ENCODE measurements around the gene AIMP2. TPM values are rescaled to one million over a fixed set of nuclear protein-coding genes. Genes with fewer than 3 reads are reported as not detected.
"Not testable (repeated sequence)": the region's sequence is repeated elsewhere in the genome, so short reads cannot be mapped to it uniquely, and the experiment has no call there.

The AIMP2 gene
- total RNA-seq, 1 experiment from 2014 or later, result 61.8 TPM

DNA sequence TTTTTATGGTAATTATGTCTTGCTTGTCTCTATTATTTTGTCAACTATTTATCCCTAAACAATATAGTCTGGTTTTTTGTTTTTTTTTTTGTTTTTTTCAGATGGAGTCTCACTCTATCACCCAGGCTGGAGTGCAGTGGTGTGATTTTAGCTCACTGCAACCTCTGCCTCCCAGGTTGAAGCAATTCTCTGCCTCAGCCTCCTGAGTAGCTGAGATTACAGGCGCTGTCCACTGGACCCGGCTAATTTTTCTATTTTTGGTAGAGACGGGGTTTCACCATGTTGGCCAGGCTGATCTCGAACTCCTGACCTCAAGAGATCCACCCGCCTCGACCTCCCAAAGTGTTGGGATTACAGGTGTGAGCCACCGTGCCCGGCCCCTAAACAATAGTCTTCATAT is 1.3 kb downstream of the AIMP2 start:
- H3K4me1 ChIP-seq (ENCODE audit: control insufficient read depth in 1 of 2, insufficient read depth in 2 of 2, low read length in 2 of 2), result peaks cover 10 to 23% of the 10 kb centered on the region in 2 experiments; a peak in 3 of 4 replicates
- H4K20me1 ChIP-seq (ENCODE audit: insufficient read depth); CTCF ChIA-PET; intact Hi-C loops (cut with micrococcal nuclease); H3K27me3 ChIP-seq (ENCODE audit: insufficient read depth, low read length); ATAC-seq; H3K9me3 ChIP-seq (ENCODE audit: control insufficient read depth in 1 of 2, insufficient read depth in 1 of 2, low read depth in 1 of 2, low read length in 2 of 2); H3K27ac ChIP-seq (ENCODE audit: low read depth, low read length); H3K9me2 ChIP-seq (ENCODE audit: insufficient read depth); H2AFZ ChIP-seq (ENCODE audit: low read depth, low read length, poor library complexity, severe bottlenecking); BruUV-seq (replicated peaks); DNase-seq (ENCODE audit: low read depth, low spot score); RAD21 ChIA-PET (ENCODE audit: low non-redundant PET in 1 of 2, low total read pairs in 2 of 2, uncharacterized antibody in 2 of 2, unreplicated experiment in 2 of 2): not testable (repeated sequence)
- peaks cover 3 to 11% of the 10 kb centered on the region in 2 experiments; a peak in 2 of 4 replicates for H3K36me3 ChIP-seq (ENCODE audit: control insufficient read depth in 1 of 2, insufficient read depth in 2 of 2, low read length in 2 of 2)
- peak overlapping the region; percentile 98 for H3K9ac ChIP-seq (ENCODE audit: low read length)
- POLR2A ChIA-PET, result interaction anchor here (1.7 kb wide), 1 partner anchor 302 kb away, joined by 3 read pairs; no protein-coding TSS in a partner anchor
- peaks cover 55% of the 10 kb centered on the region for H3K79me2 ChIP-seq (ENCODE audit: insufficient read depth, low read length)
- peak overlapping the region; percentile 81 to 86 for H3K4me3 ChIP-seq (replicated peaks in 1 of 2; ENCODE audit: low read depth in 1 of 2, low read length in 2 of 2)
- peak overlapping the region; percentile 91 for H3K4me2 ChIP-seq (ENCODE audit: low read length)

- RAD21 ChIA-PET (ENCODE audit: low non-redundant PET in 1 of 2, low total read pairs in 2 of 2, uncharacterized antibody in 2 of 2, unreplicated experiment in 2 of 2), result no interaction called here
- H3K9me3 ChIP-seq (ENCODE audit: control insufficient read depth in 1 of 2, insufficient read depth in 1 of 2, low read depth in 1 of 2, low read length in 2 of 2), result no peaks in the 10 kb centered on the region
- no peaks in the 10 kb centered on the region for H3K9me2 ChIP-seq (ENCODE audit: insufficient read depth)
Measured at GRCh38 chr7:6011541-6011940, 2.5 kb downstream of the AIMP2 start.

More at GRCh38 chr7:6011541-6011940, 2.5 kb downstream of the AIMP2 start:
- ATAC-seq (no peak), DNase-seq (ENCODE audit: low read depth, low spot score) (no peak)
- Histone ChIP-seq H3K4me1 (ENCODE audit: control insufficient read depth in 1 of 2, insufficient read depth in 2 of 2, low read length in 2 of 2) (peaks cover 18 to 23% of the 10 kb centered on the region in 2 experiments; a peak in 3 of 4 replicates), H2AFZ (ENCODE audit: low read depth, low read length, poor library complexity, severe bottlenecking) (no peak overlapping the region), H3K36me3 (ENCODE audit: control insufficient read depth in 1 of 2, insufficient read depth in 2 of 2, low read length in 2 of 2) (peaks cover 5 to 21% of the 10 kb centered on the region in 2 experiments; a peak in 2 of 4 replicates), H3K9ac (ENCODE audit: low read length) (no peak overlapping the region), H3K27ac (ENCODE audit: low read depth, low read length) (no peak overlapping the region), H3K4me3 (replicated peaks in 1 of 2; ENCODE audit: low read depth in 1 of 2, low read length in 2 of 2) (no peak overlapping the region), H3K79me2 (ENCODE audit: insufficient read depth, low read length) (peaks cover 57% of the 10 kb centered on the region), H4K20me1 (ENCODE audit: insufficient read depth) (no peaks in the 10 kb centered on the region), H3K27me3 (ENCODE audit: insufficient read depth, low read length) (no peaks in the 10 kb centered on the region), H3K4me2 (ENCODE audit: low read length) (no peak overlapping the region)
- ChIA-PET POLR2A (no interaction called here), CTCF (no interaction called here)
- TSS peak; percentile 52 for BruUV-seq (replicated peaks)
- intact Hi-C loops (cut with micrococcal nuclease), result no loop called here
- TF ChIP-seq POLR2AphosphoS5 (IDR thresholded peaks at IDR 0.05; ENCODE audit: low read depth, low read length) (no peak), ZNF274 (IDR thresholded peaks at IDR 0.05; ENCODE audit: low read depth, low read length) (no peak), CEBPB (IDR thresholded peaks at IDR 0.05; ENCODE audit: low read depth) (no peak), SP1 (IDR thresholded peaks at IDR 0.05; ENCODE audit: low read depth) (no peak), YY1 (IDR thresholded peaks at IDR 0.05; ENCODE audit: extremely low read depth, insufficient replicate concordance, low read depth, low read length) (no peak), EGR1 (IDR thresholded peaks at IDR 0.05; ENCODE audit: low read depth) (no peak), RAD21 (IDR thresholded peaks at IDR 0.05; ENCODE audit: low read depth) (no peak), EZH2 (IDR thresholded peaks at IDR 0.05) (no peak)
